Parathyroid adenoma (tissue), 2 donors: ENCODE measurements around the gene OR2AE1.
"Not testable (repeated sequence)": the region's sequence is repeated elsewhere in the genome, so short reads cannot be mapped to it uniquely, and the experiment has no call there.

Experiments used
- H2AFZ ChIP-seq: fragments of 300-600 bp; sonication (generic); one replicate; pipeline ENCODE4 v1.7.0; 2017; ENCODE audit warnings: antibody characterized with exemption, mild to moderate bottlenecking
- H3K27ac ChIP-seq: fragments of 300-600 bp; sonication (generic); one replicate; pipeline ENCODE4 v1.7.0; 2017
- H3K27me3 ChIP-seq: fragments of 300-600 bp; sonication (generic); one replicate; pipeline ENCODE4 v1.7.0; 2017; ENCODE audit warnings: low read length; ENCODE audit not compliant: control insufficient read depth, insufficient read depth
- H3K36me3 ChIP-seq: fragments of 300-600 bp; sonication (generic); one replicate; pipeline ENCODE4 v1.7.0; 2017; ENCODE audit warnings: low read length; ENCODE audit not compliant: control insufficient read depth, insufficient read depth
- H3K4me1 ChIP-seq: fragments of 300-600 bp; sonication (generic); one replicate; pipeline ENCODE4 v1.7.0; 2017; ENCODE audit warnings: control low read depth
- H3K4me2 ChIP-seq: fragments of 300-600 bp; sonication (generic); one replicate; pipeline ENCODE4 v1.7.0; 2017; ENCODE audit warnings: low read length
- H3K4me3 ChIP-seq: fragments of 300-600 bp; sonication (generic); one replicate; pipeline ENCODE4 v1.7.0; 2017; ENCODE audit warnings: low read depth, low read length
- H3K79me2 ChIP-seq: fragments of 300-600 bp; sonication (generic); one replicate; pipeline ENCODE4 v1.7.0; 2017; ENCODE audit warnings: control low read depth
- H3K9ac ChIP-seq: fragments of 300-600 bp; sonication (generic); one replicate; pipeline ENCODE4 v1.7.0; 2017; ENCODE audit warnings: mild to moderate bottlenecking
- H3K9me3 ChIP-seq: fragments of 300-600 bp; sonication (generic); one replicate; pipeline ENCODE4 v1.7.0; 2017; ENCODE audit warnings: low read length; ENCODE audit not compliant: control insufficient read depth
- CTCF ChIP-seq: fragments of 300-600 bp; sonication (generic); IDR thresholded peaks from one replicate; pipeline ENCODE4 v1.7.0; 2017; ENCODE audit warnings: antibody characterized with exemption, mild to moderate bottlenecking
- donor health status: primary hyperparathyroidism.

The OR2AE1 gene

GRCh38 chr7:99881370-99881769 is 4.5 kb upstream of the OR2AE1 start:
- Histone ChIP-seq H3K27me3 (no peaks in the 10 kb centered on the region), H3K9me3 (no peaks in the 10 kb centered on the region), H3K4me2 (no peak overlapping the region), H3K4me1 (no peaks in the 10 kb centered on the region), H3K4me3 (no peak overlapping the region), H3K9ac (no peak overlapping the region), H3K27ac (no peak overlapping the region), H3K36me3 (no peaks in the 10 kb centered on the region), H3K79me2 (no peaks in the 10 kb centered on the region), H2AFZ (no peak overlapping the region)
- no peak for TF ChIP-seq CTCF

- no peak overlapping the region for H3K4me2 ChIP-seq
- H3K27me3 ChIP-seq: no peaks in the 10 kb centered on the region
- H3K4me3 ChIP-seq: no peak overlapping the region
- H2AFZ ChIP-seq: no peak overlapping the region
- H3K27ac ChIP-seq: no peak overlapping the region
- H3K36me3 ChIP-seq: no peaks in the 10 kb centered on the region
- no peak overlapping the region for H3K9ac ChIP-seq
- H3K79me2 ChIP-seq: no peaks in the 10 kb centered on the region
- H3K9me3 ChIP-seq: no peaks in the 10 kb centered on the region
- no peaks in the 10 kb centered on the region for H3K4me1 ChIP-seq
- TF ChIP-seq CTCF: no peak
Measured at GRCh38 chr7:99876491-99876890, 342 bp downstream of the OR2AE1 start.

- no peak overlapping the region for H3K4me2 ChIP-seq
- H3K79me2 ChIP-seq: no peaks in the 10 kb centered on the region
- H3K27ac ChIP-seq: no peak overlapping the region
- H2AFZ ChIP-seq: no peak overlapping the region
- H3K4me3 ChIP-seq: no peak overlapping the region
- H3K27me3 ChIP-seq: no peaks in the 10 kb centered on the region
- H3K36me3 ChIP-seq: no peaks in the 10 kb centered on the region
- TF ChIP-seq CTCF: no peak
- H3K4me1 ChIP-seq: no peaks in the 10 kb centered on the region
- no peak overlapping the region for H3K9ac ChIP-seq
- no peaks in the 10 kb centered on the region for H3K9me3 ChIP-seq
Measured at GRCh38 chr7:99868246-99868645, 8.6 kb downstream of the OR2AE1 start.

GRCh38 chr7:99867477-99867876 is 9.4 kb downstream of the OR2AE1 start:
- H3K9me3 ChIP-seq, H3K4me1 ChIP-seq: not testable (repeated sequence)

GRCh38 chr7:99863847-99864440 is 12.9 kb downstream of the OR2AE1 start:
- no peak overlapping the region for H3K4me3 ChIP-seq
- no peaks in the 10 kb centered on the region for H3K36me3 ChIP-seq
- H3K4me2 ChIP-seq: no peak overlapping the region
- no peak overlapping the region for H3K9ac ChIP-seq
- no peaks in the 10 kb centered on the region for H3K9me3 ChIP-seq
- H3K79me2 ChIP-seq: no peaks in the 10 kb centered on the region
- H2AFZ ChIP-seq: no peak overlapping the region
- no peak overlapping the region for H3K27ac ChIP-seq
- H3K27me3 ChIP-seq: no peaks in the 10 kb centered on the region
- no peaks in the 10 kb centered on the region for H3K4me1 ChIP-seq
- TF ChIP-seq CTCF: no peak

More at GRCh38 chr7:99867477-99867876, 9.4 kb downstream of the OR2AE1 start:
- H3K27ac ChIP-seq, H2AFZ ChIP-seq, H3K36me3 ChIP-seq, H3K27me3 ChIP-seq, H3K79me2 ChIP-seq, H3K4me3 ChIP-seq, H3K9ac ChIP-seq, H3K4me2 ChIP-seq: not testable (repeated sequence)
